DMS79 (cell line): Measurements from ENCODE around the gene RRBP1.

Source experiments
- DNase-seq: peaks from one replicate; lab custom pipeline; 2025; lab: John Stamatoyannopoulos, UW

Gene RRBP1

DNA sequence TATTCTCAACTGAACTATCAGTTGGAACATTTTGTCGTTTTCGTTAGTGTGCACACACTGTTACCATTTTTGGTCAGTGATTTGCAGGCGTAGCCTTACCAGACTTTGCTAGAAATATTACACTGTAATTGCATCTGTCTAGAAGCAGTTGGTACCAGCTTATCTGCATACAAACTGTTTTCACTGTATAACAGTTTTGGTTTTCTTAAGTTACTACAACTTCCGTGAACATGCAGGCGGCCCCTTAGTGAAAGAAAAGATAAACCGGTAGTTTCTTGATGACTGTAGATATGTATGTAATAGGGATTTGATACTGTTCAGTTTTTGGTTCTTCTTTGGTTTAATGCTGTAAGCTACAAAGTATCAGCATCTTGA, 110.9 kb downstream of the RRBP1 start:
- no peak for DNase-seq

DNA sequence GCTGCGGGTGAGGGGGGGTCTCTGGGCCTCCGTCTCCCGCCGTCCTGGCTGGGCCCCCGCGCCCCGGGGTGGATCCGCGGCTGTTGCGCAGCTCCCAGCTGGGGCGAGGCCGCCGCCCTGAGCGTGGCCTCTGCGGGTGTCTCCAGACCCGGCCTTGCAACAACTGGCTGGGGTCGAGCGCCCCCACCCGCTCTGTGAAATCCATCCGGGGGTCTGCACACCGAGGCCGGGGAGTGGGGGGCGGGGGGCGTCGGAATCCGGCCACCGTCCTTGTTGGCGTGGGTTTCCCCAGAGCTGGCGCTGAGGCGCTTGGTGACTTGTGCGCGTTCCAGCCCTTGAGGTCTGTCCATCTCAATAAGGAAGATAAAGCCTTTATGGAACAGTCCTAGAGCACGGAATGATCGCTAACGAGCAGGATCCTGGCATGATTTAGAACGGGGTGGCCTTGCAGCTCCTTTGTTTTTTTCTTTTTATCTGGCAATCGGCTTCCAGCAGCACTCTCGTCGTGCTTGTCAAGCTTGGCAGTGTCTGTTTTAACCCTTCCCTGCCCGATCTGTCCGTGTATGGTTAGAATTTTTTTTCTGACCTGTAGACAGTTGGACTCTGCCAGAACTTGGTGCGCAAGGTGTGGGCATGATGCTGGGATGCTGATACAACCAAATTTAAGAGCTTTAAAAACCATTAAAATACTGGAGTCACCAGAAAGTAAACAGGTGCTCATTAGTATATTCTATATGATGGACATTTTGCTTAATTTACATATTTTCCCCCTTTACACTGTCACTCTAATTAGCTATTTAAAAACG, 111.5 kb downstream of the RRBP1 start:
- peak; percentile 28 for DNase-seq

GRCh38 chr20:17569616-17570346, 112.3 kb downstream of the RRBP1 start, which contains the start of gene DSTN:
Gene DSTN, plus strand, starts transcription at chr20:17570075. Its CDS starts 134 bp downstream, at chr20:17570209.
- peak; percentile 86 for DNase-seq

DNA sequence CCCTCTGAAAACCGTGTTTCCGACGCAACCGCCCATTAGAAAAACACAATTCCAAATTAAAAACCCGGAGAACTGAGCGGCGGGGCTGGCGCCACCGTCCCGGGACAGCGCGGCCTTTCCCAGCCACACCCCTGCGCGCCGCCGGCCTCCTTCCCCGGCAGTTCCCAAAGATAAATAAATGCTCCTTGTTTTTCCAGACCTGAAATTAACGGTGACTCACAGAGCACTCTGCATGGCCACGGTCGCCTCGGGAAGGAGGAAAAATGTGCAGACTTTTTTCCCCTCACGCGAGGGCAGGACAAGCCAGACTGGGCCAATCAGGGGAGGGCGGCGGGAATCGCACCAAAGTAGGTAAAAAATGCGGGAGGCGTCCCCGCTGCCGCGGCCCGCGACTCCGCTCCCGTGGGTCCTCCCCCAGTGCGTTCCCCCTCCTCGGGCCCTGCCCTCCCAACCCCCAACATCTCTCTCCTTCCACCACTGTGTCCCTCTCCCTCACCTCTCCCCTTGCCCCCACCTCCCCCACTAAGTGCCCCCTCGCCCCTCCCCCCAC, 113.0 kb downstream of the RRBP1 start:
- peak; percentile 32 for DNase-seq

GRCh38 chr20:17568045-17568788, 113.8 kb downstream of the RRBP1 start:
- DNase-seq: no peak

DNA sequence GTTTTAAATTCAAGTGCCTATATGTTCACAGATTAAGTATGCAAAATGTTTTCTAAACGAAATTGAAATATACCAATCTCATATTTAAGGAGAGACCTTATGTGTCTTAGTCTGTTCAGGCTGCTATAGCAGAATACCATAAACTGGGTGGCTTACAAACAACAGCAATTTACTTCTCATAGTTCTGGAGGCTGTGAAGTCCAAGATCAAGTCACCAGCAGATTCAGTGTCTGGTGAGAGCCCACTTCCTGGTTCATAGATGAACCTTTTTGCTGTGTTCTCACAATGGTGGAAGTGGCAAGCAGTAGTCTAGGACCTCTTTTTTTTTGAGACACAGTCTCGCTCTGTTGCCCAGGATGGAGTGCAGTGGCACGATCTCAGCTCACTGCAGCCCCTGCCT, 115.7 kb downstream of the RRBP1 start:
- no peak for DNase-seq

- no peak for DNase-seq
Observed at GRCh38 chr20:17565169-17565845, 116.7 kb downstream of the RRBP1 start.
